NT2/D1 (cell line): ENCODE results near the gene EHD1.

ENCODE experiments used
- SUZ12 ChIP-seq: IDR thresholded peaks from 2 replicates; pipeline ENCODE4 v1.6.1; 2011; ENCODE audit not compliant: insufficient read length, insufficient read depth; ENCODE audit errors: extremely low read depth
- YY1 ChIP-seq: IDR thresholded peaks from 2 replicates; pipeline ENCODE4 v1.6.1; 2011; ENCODE audit not compliant: insufficient read length, insufficient read depth
- ZNF274 ChIP-seq: IDR thresholded peaks from 2 replicates; pipeline ENCODE4 v1.6.1; 2011; ENCODE audit warnings: mild to moderate bottlenecking, low read depth, low read length

- TF ChIP-seq YY1, result no peak
- no peak for TF ChIP-seq SUZ12
- TF ChIP-seq ZNF274, result no peak
Measured at GRCh38 chr11:64826062-64826461, 52.4 kb downstream of the EHD1 start.
